Adrenal gland (tissue), 12 donors: ENCODE results near the gene KRT72. TPM values are rescaled to one million over a fixed set of nuclear protein-coding genes. Genes with fewer than 3 reads are reported as not detected.

Experiments
- DNase-seq, 7 donors: peaks; one replicate each; pipeline ENCODE4 v3.0.0-alpha.2; 2019 to 2020
- H3K27ac ChIP-seq, 5 donors: fragments of 200-600 bp; sonication (generic) in 4 of 5; 1 replicate in 3 of 5; 2 replicates in 2 of 5; pipeline versions ENCODE4 v1.5.1 to v1.8.0; 2016 to 2020; ENCODE audit warnings: mild to moderate bottlenecking in 1 of 5
- H3K27me3 ChIP-seq: fragments of 200-600 bp; 2 replicates; pipeline ENCODE4 v1.8.0; 2021
- H3K36me3 ChIP-seq, 2 donors: fragments of 200-600 bp; replicated peaks in 1 of 2; 1 replicate in 1 of 2; 2 replicates in 1 of 2; pipeline versions ENCODE4 v1.5.1 to v1.8.0; 2018 to 2022
- H3K4me1 ChIP-seq, 2 donors: fragments of 200-600 bp; replicated peaks in 1 of 2; 1 replicate in 1 of 2; 2 replicates in 1 of 2; pipeline versions ENCODE4 v1.5.1 to v1.8.0; 2018 to 2021
- H3K4me3 ChIP-seq, 4 donors: fragments of 200-600 bp; sonication (generic) in 3 of 4; one replicate each; pipeline ENCODE4 v1.5.1; 2016 to 2018
- H3K9me3 ChIP-seq, 3 donors: fragments of 200-600 bp; sonication (generic) in 1 of 3; replicated peaks in 1 of 3; 1 replicate in 2 of 3; 2 replicates in 1 of 3; pipeline versions ENCODE4 v1.5.1 to v1.8.0; 2016 to 2021
- CTCF ChIP-seq, 6 experiments: fragments of 450-650 bp in 4 of 6; fragments of 200-600 bp in 2 of 6; sonication (generic) in 1 of 6; IDR thresholded peaks; 1 replicate in 5 of 6; 2 replicates in 1 of 6; pipeline versions ENCODE4 v1.5.1 to v1.8.0; 2016 to 2021; ENCODE audit warnings: antibody characterized with exemption in 6 of 6, mild to moderate bottlenecking in 2 of 6, moderate library complexity in 1 of 6
- POLR2A ChIP-seq, 2 donors: fragments of 450-650 bp; IDR thresholded peaks; one replicate each; pipeline ENCODE4 v1.6.1; 2017; ENCODE audit warnings: antibody characterized with exemption in 2 of 2, mild to moderate bottlenecking in 2 of 2, moderate library complexity in 1 of 2
- WGBS, 4 donors: extraction: QIAGEN DNeasy Blood & Tissue Kit in 2 of 4; methylation state at CpG; one replicate each; pipeline versions ENCODE4 v1.1.5 to v1.1.7; 2013 to 2017; 5-methylcytosine and 5-hydroxymethylcytosine counted together
- intact Hi-C, 2 donors: fragments of 100-400 bp; cut with DNase I; formaldehyde crosslinking; loops; one replicate each; pipeline versions ENCODE4 v1.14.1 to v1.15.0; 2022 to 2023
- polyA plus RNA-seq, 3 donors: library from polyadenylated mRNA; stranded (reverse); fragments of 200-250 nt in 2 of 3; fragments of 350-450 nt in 1 of 3; fragmentation: Illumina TruSeq in 1 of 3; extraction: RNeasy Lipid Tissue Mini Kit (QIAGEN cat#74804) in 1 of 3; gene quantifications; one replicate each; pipeline ENCODE4 v1.2.3, GENCODE V29; 2013 to 2014
- total RNA-seq, 9 donors: library from RNA; depleted of rRNA in 4 of 9; stranded (reverse); fragments of >200 nt in 4 of 9; fragments of 120-200 nt in 1 of 9; fragmentation: NEBNext Ultra II Directional in 1 of 9; extraction: Animal tissue kit (Norgen Biotek cat#: 25700) in 1 of 9; gene quantifications; one replicate each; pipeline versions ENCODE4 v1.1.0 to v1.2.4, GENCODE V29; 2013 to 2023
- donor health status: healthy with polysubstance abuse.
- donor health status: Bipolar disorder and iron deficiency.
- donor health status: DM: yes; HTN: yes; CAD: no.
- donor health status: DM: no; HTN: no; CAD: no.
- donor health status: DM: no; HTN: no; CAD: no.
- donor health status: DM: yes; HTN: yes; CAD: no.

The KRT72 gene
- total and polyA plus RNA-seq, 12 donors, result 0.14 to 2.7 TPM; not detected in 10

- Histone ChIP-seq H3K36me3 (no peaks in the 10 kb centered on the region), H3K4me3 (no peak overlapping the region), H3K4me1 (no peaks in the 10 kb centered on the region), H3K9me3 (no peaks in the 10 kb centered on the region), H3K27ac (no peak overlapping the region), H3K27me3 (no peaks in the 10 kb centered on the region)
- 84 to 90% (median 88%) methylated on average over 6 to 11 of the region's 11 CpGs for WGBS, 4 donors
- no peak for TF ChIP-seq CTCF (IDR thresholded peaks at IDR 0.05)
- TF ChIP-seq POLR2A (IDR thresholded peaks at IDR 0.05), result no peak
- DNase-seq, result no peak
- intact Hi-C loops, result no loop called here
These were observed 9.7 kb downstream of the KRT72 start for GRCh38 chr12:52591521-52591920.

- no peaks in the 10 kb centered on the region for H3K4me1 ChIP-seq
- intact Hi-C loops, result no loop called here
- no peak for DNase-seq
- no peak for TF ChIP-seq CTCF (IDR thresholded peaks at IDR 0.05)
- no peak for TF ChIP-seq POLR2A (IDR thresholded peaks at IDR 0.05)
- WGBS, 4 donors, result 87 to 97% (median 91%) methylated on average over 6 of the region's 6 CpGs
- H3K27me3 ChIP-seq, result no peaks in the 10 kb centered on the region
- no peak overlapping the region for H3K27ac ChIP-seq
- H3K4me3 ChIP-seq, result no peak overlapping the region
- H3K36me3 ChIP-seq, result no peaks in the 10 kb centered on the region
- no peaks in the 10 kb centered on the region for H3K9me3 ChIP-seq
These were observed 11.2 kb downstream of the KRT72 start for GRCh38 chr12:52590021-52590420.

- no peak overlapping the region for H3K27ac ChIP-seq
- DNase-seq, result no peak
- intact Hi-C loops, result loop anchor here (10.0 kb wide), 1 partner anchor 213 kb away; no protein-coding TSS in a partner anchor
- no peaks in the 10 kb centered on the region for H3K4me1 ChIP-seq
- H3K4me3 ChIP-seq, result no peak overlapping the region
- TF ChIP-seq CTCF (IDR thresholded peaks at IDR 0.05), result no peak
- no peak for TF ChIP-seq POLR2A (IDR thresholded peaks at IDR 0.05)
- 79 to 86% (median 83%) methylated on average over 10 to 17 of the region's 17 CpGs for WGBS, 4 donors
- no peaks in the 10 kb centered on the region for H3K27me3 ChIP-seq
- no peaks in the 10 kb centered on the region for H3K36me3 ChIP-seq
- no peaks in the 10 kb centered on the region for H3K9me3 ChIP-seq
These were observed 13.7 kb downstream of the KRT72 start for GRCh38 chr12:52587563-52587962.

- Histone ChIP-seq H3K4me3 (no peak overlapping the region), H3K27me3 (no peaks in the 10 kb centered on the region), H3K27ac (no peak overlapping the region), H3K9me3 (no peaks in the 10 kb centered on the region), H3K4me1 (no peaks in the 10 kb centered on the region), H3K36me3 (no peaks in the 10 kb centered on the region)
- 70 to 78% (median 75%) methylated on average over 9 of the region's 9 CpGs for WGBS, 4 donors
- DNase-seq, result no peak
- intact Hi-C loops, result loop anchor here (10.0 kb wide), 1 partner anchor 211 kb away; no protein-coding TSS in a partner anchor
- TF ChIP-seq POLR2A (IDR thresholded peaks at IDR 0.05) (no peak), CTCF (IDR thresholded peaks at IDR 0.05) (no peak)
These were observed 15.3 kb downstream of the KRT72 start for GRCh38 chr12:52585946-52586345.
